Measurements from ENCODE around the gene AGER.

Gene AGER

DNA sequence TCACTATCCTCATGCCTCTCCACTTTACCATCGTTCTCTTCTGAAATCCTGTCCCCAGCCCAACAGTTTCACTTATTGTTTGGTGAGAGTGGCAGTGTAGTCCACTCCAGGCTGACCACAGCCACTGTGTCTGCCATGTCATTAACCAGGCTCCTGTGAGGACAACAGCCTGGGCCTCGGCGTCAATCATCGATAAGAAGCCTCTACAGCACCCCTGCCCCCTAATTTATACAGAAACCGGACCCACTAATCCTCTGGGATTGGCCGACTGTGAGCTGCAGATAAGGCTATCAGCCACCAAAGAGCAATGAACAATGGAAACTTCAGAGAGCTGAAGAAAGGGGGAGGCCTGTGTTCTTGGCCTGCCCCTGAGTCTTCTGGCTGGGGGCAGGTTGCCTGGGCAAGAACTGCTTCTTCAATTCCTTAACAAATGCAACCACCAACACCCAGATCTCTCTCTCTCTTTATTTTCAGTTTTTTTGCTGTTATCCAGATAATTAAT is 16.2 kb downstream of the AGER start:
- DNase-seq, result no peak

DNA sequence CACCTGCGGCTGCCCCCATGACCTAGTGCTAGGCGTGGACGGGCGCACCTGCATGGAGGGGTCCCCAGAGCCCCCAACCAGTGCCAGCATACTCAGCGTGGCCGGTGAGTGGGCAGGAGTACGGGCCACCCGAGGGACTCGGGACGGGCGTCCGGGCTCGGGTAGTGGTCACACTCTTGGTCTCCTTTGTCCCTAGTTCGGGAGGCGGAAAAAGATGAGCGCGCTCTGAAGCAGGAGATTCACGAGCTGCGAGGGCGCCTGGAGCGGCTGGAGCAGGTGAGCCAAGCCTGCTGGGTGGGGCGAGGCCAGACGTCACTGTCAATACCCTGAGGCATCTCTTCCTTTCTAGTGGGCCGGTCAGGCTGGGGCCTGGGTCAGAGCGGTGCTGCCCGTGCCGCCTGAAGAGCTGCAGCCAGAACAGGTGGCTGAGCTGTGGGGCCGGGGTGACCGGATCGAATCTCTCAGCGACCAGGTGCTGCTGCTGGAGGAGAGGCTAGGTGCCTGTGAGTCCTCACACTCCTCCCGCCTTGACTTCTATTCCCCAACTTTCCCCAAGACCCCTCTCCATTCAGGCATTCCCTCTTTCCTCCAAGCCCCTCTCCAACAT is 16.8 kb downstream of the AGER start:
- no peak for DNase-seq

- DNase-seq, result no peak
These were observed 17.5 kb downstream of the AGER start for GRCh38 chr6:32166411-32167061.

DNA sequence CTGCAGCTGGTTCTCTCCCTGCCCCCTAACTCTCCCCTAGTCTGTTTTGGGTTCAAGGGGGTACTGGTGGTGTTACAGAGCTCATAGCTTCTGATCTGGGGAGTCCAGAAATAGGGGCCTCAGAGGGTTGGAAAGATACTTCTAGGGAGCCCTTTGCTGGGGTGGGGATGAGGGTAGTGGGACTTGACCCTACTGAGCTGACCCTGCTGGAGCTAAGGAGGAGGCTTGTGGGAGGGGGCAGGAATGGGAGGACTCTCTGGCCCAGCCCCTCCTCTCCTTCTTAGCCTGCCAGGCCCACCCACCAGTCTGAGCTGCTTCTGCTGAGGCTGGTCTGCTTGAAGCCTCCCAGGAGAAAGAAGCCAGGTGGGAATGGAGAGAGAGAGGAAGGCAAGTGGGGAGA is 19.8 kb downstream of the AGER start, which contains the start of gene EGFL8:
Gene EGFL8, plus strand, starts transcription at position 301 of the 400 bp plus-strand sequence. CDS start 1,571 bp downstream, outside the sequence.
- DNase-seq, result no peak

- DNase-seq, result no peak
These were observed 20.3 kb downstream of the AGER start for GRCh38 chr6:32163559-32164258.

DNA sequence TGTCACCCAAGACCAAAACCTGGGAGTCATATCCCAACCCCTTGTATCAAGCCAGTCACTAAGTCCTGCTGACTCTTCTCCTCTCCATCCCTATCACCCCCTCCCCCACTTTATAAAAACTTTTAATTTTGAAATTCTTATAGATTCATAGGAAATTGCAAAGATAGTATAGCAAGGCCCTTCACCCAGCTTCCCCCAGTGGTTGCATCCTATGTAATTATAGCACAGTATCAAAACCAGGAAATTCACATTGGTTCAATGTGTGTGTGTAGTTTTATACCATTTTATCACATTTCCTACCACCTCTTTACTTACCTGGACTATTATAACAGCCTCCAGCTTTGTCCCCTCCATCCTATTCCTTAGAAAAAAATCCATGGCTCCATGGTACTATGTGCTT is 26.0 kb downstream of the AGER start:
- no peak for DNase-seq

DNA sequence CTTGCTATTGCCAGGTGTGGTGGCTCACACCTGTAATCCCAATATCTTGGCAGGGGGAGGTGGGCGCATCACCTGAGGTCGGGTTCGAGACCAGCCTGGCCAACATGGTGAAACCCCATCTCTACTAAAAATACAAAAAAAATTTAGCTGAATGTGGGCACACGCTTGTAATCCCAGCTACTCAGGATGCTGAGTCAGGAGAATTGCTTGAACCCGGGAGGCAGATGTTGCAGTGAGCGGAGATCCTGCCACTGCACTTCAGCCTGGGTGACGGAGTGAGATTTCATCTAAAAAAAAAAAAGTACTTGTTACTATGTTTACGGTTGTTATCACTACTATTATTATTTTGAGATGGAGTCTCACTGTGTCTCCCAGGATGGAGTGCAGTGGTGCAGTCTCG is 27.2 kb downstream of the AGER start:
- DNase-seq, result no peak

DNA sequence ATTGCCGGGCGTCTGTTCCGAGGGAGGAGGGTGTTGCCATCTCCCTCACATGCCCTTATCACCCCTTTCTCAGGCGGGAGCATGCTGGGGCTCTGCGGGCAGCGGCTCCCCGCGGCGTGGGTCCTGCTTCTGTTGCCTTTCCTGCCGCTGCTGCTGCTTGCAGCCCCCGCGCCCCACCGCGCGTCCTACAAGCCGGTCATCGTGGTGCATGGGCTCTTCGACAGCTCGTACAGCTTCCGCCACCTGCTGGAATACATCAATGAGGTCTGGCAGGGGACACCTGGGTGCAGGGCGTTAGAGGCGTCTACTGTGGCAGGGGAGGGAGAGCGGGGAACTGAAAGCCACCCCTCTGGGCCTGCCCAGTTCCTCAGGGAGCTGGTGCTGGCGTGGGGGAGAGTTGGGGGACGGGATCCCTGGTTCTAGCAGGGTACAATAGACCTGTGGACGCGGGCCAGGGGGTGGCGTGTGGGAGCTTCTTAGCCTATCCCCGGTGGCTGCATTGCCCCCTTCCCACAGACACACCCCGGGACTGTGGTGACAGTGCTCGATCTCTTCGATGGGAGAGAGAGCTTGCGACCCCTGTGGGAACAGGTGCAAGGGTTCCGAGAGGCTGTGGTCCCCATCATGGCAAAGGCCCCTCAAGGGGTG is 29.4 kb downstream of the AGER start:
- DNase-seq, result peak; percentile 58 to 61

DNA sequence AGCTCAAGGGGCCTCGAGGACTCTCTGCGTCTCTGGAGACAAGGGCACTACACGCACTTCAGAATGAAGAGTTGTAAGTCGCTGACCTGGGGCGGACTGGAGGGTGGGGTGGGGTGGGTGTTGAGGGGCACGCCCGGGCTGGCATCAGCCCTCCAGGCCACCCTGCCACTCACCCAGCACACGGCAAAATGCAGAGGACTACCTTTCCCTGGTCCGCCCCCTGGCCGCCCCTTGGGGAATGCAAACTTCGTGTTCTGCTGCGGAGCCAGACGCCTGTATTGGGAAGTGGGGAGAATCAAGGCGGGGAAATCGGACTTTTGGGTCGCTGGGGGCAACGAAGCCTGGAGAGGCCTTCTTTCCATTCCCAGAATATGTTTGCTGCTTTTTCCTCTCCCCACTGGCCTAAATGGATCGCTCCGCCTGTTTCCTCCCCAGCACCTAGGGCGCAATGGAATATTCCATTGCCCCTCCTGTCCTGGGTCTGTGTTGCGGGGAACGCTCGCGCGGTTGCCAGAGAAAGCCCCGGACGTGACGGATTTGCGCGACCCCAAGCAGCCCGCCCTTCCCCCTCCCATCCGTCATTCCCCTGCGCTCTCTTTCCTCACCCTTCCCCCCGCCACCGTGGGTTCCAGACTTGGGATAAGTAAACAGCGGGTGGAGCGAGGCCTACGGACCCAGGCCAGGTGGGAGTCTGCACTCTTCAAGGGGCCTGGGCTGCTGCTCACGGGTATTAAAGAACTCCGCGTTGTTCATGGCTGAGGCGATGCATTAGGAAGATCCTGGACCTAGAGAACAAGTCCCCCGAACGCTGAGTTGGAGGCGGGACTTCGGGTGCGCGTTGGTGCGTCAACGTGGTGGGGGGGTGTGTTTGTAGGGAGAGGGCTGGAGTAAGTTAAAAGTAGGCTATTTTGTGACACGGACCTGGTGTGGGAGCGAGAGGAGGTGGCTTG is 30.2 kb downstream of the AGER start, which contains the start of gene PPT2:
Gene PPT2, plus strand, starts transcription at position 578 of the 950 bp plus-strand sequence. CDS start 454 bp downstream, outside the sequence.
- DNase-seq, result peak; percentile 58 to 61

DNA sequence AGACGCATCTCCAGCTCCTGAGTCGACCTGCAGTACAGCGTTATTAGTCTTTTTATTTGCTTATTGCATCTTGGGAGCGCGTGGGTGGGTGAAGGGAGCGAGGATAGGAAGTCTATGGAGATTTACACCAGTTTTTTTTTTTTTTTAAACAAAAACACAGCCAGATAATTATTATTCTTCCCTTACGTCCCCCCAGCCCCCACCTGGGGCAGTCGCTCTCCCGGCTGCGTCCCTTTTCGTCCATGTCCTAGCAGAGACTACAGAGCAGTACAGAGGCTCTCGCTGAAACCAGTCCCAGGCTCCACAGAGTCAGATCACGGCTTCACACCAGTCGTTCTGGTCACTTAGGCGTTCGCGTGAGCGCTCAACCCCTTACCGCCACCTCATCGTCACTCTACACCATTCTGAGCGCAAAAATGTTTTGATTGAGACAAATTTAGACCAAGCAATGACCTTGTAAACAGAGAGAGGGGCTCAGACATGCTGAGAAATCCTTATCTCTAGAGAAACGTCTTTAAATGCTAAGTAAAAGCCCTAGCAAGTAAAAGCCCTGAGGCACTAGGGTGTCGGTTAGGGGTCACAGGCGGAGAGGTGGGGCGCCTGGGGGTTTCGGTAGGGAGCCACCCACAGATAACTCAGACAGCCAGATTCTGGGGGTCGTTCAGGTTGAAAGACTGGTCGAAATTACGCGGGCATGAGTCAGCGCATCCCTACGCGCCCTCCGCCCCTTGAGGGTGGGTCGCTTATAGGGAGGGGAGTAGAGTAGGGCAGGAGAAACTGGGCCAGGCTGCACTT is 31.1 kb downstream of the AGER start:
- no peak for DNase-seq

- no peak for DNase-seq
These were observed 31.9 kb downstream of the AGER start, which contains the start of gene PRRT1 for GRCh38 chr6:32151863-32152768. Gene PRRT1, minus strand, starts transcription at chr6:32151939. Its CDS starts 112 bp downstream, at chr6:32151827.

DNA sequence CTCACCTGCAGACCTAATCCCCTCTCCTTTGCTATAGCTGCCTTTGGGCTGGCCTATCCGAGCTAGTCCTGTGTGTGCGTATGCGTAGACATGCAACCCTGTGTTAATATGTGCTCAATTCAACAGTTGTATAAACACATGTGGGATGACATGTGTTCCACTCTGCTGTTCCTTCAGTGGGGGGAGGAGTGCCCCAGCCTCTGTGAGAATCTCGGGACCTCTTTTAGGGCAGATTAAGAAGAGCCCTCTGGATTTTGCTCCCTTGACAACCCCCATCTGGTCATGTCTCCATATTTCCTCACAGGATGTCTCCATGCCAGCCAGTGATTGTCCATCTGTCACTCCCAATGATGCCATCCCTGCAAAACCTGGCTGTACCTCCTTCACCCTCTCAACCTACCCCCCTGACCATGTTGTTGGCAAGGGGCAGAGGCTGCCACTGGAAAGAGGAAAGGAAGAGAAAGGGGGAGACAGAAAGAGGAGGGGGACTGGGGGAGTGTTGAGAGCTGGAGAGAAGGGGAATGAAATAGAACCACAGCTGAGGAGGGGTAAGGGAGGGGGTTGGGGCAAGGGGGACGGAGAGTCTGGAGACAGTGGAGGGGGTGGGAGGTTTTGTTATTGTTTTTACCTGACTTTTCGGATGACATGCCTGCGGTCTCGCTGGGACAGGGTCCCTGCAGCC is 32.7 kb downstream of the AGER start:
- no peak for DNase-seq

DNA sequence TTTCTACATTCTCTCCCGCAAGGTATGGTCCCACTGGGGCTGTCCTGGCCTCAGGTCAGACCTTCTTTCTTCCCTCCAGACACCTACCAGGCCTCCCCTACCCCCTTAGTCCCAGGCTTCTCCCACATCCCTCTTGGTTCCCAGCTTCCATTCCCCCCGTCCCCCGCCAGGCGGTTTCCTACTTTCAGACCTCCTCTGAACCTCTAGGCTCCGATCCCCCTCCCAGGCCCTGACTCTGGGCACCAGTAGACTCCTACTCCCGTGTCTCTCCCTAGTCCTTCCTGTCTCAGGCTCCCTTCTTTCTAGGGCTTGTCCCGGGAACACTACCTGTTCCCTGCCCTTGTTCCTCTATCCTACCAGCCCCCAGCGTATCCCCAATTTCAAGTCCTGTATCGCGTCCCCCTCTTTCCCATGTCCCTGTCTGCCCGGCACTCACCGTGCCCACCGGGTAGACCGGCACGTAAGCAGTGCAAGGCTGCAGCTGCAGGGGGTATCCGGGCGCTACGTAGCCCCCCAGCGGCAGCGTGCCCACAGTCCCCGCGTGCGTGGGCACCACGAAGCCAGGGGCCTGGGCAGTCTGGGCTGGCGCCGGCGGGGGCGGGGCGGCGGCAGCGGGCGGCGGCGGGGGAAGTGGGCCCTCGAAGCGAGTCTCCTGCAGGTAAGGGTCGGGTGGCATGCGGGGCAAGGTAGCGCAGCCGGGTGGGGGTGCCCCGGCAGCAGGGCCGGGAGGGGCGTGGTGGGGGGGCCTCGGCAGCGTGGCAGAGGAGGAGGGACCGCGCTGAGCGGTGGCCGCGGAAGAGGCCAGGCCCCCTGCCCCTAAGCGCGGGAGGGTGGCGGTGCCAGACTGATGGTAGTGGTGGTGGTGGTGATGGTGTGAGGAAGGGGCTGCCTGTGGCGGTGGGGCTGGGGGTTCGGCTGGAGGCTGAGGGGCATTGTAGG is 33.9 kb downstream of the AGER start:
- no peak for DNase-seq

- no peak for DNase-seq
These were observed 34.8 kb downstream of the AGER start for GRCh38 chr6:32149092-32149755.

DNA sequence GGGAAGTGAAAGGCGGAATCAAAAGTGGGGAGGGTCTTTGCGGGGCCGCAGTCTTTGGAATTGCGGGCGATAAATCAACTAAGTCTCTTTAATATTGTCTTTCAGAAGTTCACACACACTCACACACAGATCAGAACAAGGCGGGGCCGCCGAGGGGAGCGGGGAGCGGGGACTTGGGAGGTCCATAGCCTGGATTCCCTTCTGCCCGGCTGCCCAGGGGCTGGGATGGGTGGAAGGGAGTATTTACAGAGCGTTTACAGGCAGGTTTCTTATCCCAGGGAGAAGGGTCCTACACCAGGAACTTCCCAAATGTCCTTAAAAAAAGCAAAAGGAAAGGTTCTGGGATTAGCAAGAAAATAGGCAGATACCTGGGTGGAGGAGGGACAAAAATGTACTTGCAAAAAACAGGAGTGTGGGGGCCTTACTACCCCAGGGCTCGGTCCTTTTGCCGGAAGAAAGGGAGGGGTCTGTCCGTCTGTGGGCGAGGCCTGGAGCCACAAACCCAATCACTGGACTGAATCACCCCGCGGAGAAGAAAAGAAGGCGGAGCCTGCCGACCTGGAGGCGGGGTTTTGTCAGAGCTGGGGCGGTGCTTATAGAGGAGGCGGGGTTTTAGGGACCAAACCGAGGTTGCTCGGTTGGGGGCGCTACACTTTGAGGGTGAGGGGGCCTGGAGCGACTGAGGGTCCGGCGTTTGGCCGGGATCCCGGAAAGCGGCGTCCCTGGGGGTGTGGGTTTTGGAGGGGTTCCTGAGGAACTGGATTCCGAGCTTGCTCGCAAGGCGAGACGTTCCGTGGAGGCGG is 35.6 kb downstream of the AGER start:
- peak; percentile 60 to 70 for DNase-seq

GRCh38 chr6:32147401-32148132 is 36.5 kb downstream of the AGER start:
- no peak for DNase-seq
